Measurements from ENCODE around the gene CKS2. TPM values are rescaled to one million over a fixed set of nuclear protein-coding genes. Genes with fewer than 3 reads are reported as not detected.
"Not testable (repeated sequence)": the region's sequence is repeated elsewhere in the genome, so short reads cannot be mapped to it uniquely, and the experiment has no call there.

Gene CKS2
- total and polyA plus RNA-seq, 8 donors, result 1.4 to 84.0 (median 39.1) TPM; not detected in 2

GRCh38 chr9:89281106-89281505 is 29.9 kb upstream of the CKS2 start:
- H3K27ac ChIP-seq, result no peak overlapping the region
- no peak for TF ChIP-seq EP300 (IDR thresholded peaks at IDR 0.05)
- no peak for TF ChIP-seq POLR2A (IDR thresholded peaks at IDR 0.05)
- no peak for TF ChIP-seq POLR2AphosphoS5 (IDR thresholded peaks at IDR 0.05)
- intact Hi-C loops (cut with DNase I; ENCODE audit: low total_unique reads), result loop anchor here (10.0 kb wide), 1 partner anchor 96 kb away; no protein-coding TSS in a partner anchor
- no peaks in the 10 kb centered on the region for H3K36me3 ChIP-seq
- H3K4me3 ChIP-seq, result no peak overlapping the region
- peaks cover 0 to 19% (median 7%) of the 10 kb centered on the region in 4 donors for H3K4me1 ChIP-seq
- H3K27me3 ChIP-seq, result no peaks in the 10 kb centered on the region
- WGBS, 5 donors, result 57 to 73% (median 61%) methylated on average over 2 of the region's 2 CpGs
- no peaks in the 10 kb centered on the region for H3K9me3 ChIP-seq
- DNase-seq, result no peak

DNA sequence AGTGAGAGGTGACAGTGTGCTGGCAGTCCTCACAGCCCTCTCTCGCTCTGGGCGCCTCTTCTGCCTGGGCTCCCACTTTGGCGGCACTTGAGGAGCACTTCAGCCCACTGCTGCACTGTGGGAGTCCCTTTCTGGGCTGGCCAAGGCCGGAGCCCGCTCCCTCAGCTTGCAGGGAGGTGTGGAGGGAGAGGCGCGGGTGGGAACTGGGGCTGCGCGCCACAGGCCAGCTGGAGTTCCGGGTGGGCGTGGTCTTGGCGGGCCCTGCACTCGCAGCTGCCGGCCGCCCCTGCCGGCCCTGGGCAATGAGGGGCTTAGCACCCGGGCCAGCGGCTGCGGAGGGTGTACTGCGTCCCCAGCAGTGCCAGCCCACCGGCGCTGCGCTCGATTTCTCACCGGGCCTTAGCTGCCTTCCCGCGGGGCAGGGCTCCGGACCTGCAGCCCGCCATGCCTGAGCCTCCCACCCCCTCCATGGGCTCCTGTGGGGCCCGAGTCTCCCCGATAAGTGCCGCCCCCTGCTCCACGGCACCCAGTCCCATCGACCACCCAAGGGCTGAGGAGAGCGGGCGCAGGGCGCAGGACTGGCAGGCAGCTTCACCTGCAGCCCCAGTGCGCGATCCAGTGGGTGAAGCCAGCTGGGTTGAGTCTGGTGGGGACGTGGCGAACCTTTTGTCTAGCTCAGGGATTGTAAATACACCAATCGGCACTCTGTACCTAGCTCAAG is 28.6 kb upstream of the CKS2 start:
- WGBS, 5 donors, result 43 to 63% (median 56%) methylated on average over 6 to 42 of the region's 42 CpGs
- peak in 1 of 2 donors; percentile 52 for DNase-seq
- intact Hi-C loops (cut with DNase I; ENCODE audit: low total_unique reads), result loop anchor here (10.0 kb wide), 1 partner anchor 98 kb away; no protein-coding TSS in a partner anchor
- H3K27me3 ChIP-seq, H3K9me3 ChIP-seq, H3K36me3 ChIP-seq: not testable (repeated sequence)
- Histone ChIP-seq H3K4me1 (peaks cover 0 to 16% (median 5%) of the 10 kb centered on the region in 4 donors), H3K4me3 (peak overlapping the region; percentile 30 to 51 (median 40)), H3K27ac (peak overlapping the region in 1 of 5 donors; percentile 56)

- peaks cover 0 to 12% (median 2%) of the 10 kb centered on the region in 4 donors for H3K4me1 ChIP-seq
- H3K4me3 ChIP-seq, result no peak overlapping the region
- intact Hi-C loops (cut with DNase I; ENCODE audit: low total_unique reads), result loop anchor here (10.0 kb wide), 1 partner anchor 99 kb away; no protein-coding TSS in a partner anchor
- H3K9me3 ChIP-seq, result no peaks in the 10 kb centered on the region
- no peak for DNase-seq
- no peak overlapping the region for H3K27ac ChIP-seq
- WGBS, 5 donors, result 89 to 94% (median 92%) methylated on average over 7 of the region's 7 CpGs
- no peaks in the 10 kb centered on the region for H3K27me3 ChIP-seq
- no peak for TF ChIP-seq POLR2AphosphoS5 (IDR thresholded peaks at IDR 0.05)
- H3K36me3 ChIP-seq, result no peaks in the 10 kb centered on the region
Measured at GRCh38 chr9:89284076-89284475, 26.9 kb upstream of the CKS2 start.

GRCh38 chr9:89291741-89292140 is 19.3 kb upstream of the CKS2 start:
- TF ChIP-seq EP300 (IDR thresholded peaks at IDR 0.05), result no peak
- TF ChIP-seq, protein P1, sequence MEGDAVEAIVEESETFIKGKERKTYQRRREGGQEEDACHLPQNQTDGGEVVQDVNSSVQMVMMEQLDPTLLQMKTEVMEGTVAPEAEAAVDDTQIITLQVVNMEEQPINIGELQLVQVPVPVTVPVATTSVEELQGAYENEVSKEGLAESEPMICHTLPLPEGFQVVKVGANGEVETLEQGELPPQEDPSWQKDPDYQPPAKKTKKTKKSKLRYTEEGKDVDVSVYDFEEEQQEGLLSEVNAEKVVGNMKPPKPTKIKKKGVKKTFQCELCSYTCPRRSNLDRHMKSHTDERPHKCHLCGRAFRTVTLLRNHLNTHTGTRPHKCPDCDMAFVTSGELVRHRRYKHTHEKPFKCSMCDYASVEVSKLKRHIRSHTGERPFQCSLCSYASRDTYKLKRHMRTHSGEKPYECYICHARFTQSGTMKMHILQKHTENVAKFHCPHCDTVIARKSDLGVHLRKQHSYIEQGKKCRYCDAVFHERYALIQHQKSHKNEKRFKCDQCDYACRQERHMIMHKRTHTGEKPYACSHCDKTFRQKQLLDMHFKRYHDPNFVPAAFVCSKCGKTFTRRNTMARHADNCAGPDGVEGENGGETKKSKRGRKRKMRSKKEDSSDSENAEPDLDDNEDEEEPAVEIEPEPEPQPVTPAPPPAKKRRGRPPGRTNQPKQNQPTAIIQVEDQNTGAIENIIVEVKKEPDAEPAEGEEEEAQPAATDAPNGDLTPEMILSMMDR (IDR thresholded peaks at IDR 0.05), result no peak
- no peak for TF ChIP-seq POLR2A (IDR thresholded peaks at IDR 0.05)
- no peak for TF ChIP-seq POLR2AphosphoS5 (IDR thresholded peaks at IDR 0.05)
- 92 to 98% (median 97%) methylated on average over 2 of the region's 2 CpGs for WGBS, 5 donors
- no peaks in the 10 kb centered on the region for H3K27me3 ChIP-seq
- no peaks in the 10 kb centered on the region for H3K36me3 ChIP-seq
- no peak for DNase-seq
- H3K4me1 ChIP-seq, result no peaks in the 10 kb centered on the region
- no peak overlapping the region for H3K27ac ChIP-seq
- H3K9me3 ChIP-seq, result peaks cover 0 to 6% (median 3%) of the 10 kb centered on the region in 4 donors
- H3K4me3 ChIP-seq, result no peak overlapping the region
- intact Hi-C loops (cut with DNase I; ENCODE audit: low total_unique reads), result no loop called here

DNA sequence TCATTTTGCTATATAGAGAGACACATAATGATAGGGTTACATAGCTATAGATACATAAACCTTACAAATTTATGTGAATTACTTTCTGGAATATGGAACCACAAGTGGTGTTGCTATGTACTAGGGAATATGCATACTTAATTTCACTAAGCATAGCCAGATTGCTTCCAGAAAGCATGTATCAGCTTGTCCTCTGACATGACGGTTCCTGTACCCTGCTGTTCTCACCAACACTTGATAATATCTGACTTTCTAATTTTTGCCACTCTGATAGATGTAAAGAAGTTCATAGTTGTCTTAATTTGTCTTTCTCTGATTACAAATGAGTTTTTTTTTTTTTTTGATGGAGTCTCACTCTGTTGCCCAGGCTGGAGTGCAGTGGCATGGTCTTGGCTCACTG is 18.0 kb upstream of the CKS2 start:
- H3K36me3 ChIP-seq, result no peaks in the 10 kb centered on the region
- H3K4me1 ChIP-seq, result no peaks in the 10 kb centered on the region
- no peak for TF ChIP-seq POLR2AphosphoS5 (IDR thresholded peaks at IDR 0.05)
- TF ChIP-seq POLR2A (IDR thresholded peaks at IDR 0.05), result no peak
- TF ChIP-seq EP300 (IDR thresholded peaks at IDR 0.05), result no peak
- TF ChIP-seq, protein P1 (IDR thresholded peaks at IDR 0.05), result no peak
- no peak overlapping the region for H3K4me3 ChIP-seq
- H3K27me3 ChIP-seq, result no peaks in the 10 kb centered on the region
- DNase-seq, result no peak
- intact Hi-C loops (cut with DNase I; ENCODE audit: low total_unique reads), result no loop called here
- H3K27ac ChIP-seq, result no peak overlapping the region
- WGBS, 5 donors, result 93 to 100% (median 100%) methylated on average over 1 of the region's 1 CpG
- peaks cover 0 to 6% (median 3%) of the 10 kb centered on the region in 4 donors for H3K9me3 ChIP-seq

GRCh38 chr9:89295400-89295799 is 15.6 kb upstream of the CKS2 start:
- no peak for DNase-seq
- Histone ChIP-seq H3K27ac (no peak overlapping the region), H3K36me3 (no peaks in the 10 kb centered on the region), H3K4me3 (no peak overlapping the region), H3K9me3 (peaks cover 0 to 6% (median 3%) of the 10 kb centered on the region in 4 donors), H3K27me3 (no peaks in the 10 kb centered on the region), H3K4me1 (no peaks in the 10 kb centered on the region)
- TF ChIP-seq, protein P1 (IDR thresholded peaks at IDR 0.05), result no peak
- TF ChIP-seq EP300 (IDR thresholded peaks at IDR 0.05) (no peak), POLR2A (IDR thresholded peaks at IDR 0.05) (no peak), POLR2AphosphoS5 (IDR thresholded peaks at IDR 0.05) (no peak)
- whole genome bisulfite sequencing, 5 donors, result 53 to 77% (median 63%) methylated on average over 5 of the region's 5 CpGs
- intact Hi-C loops (cut with DNase I; ENCODE audit: low total_unique reads), result no loop called here
